SK-N-SH treated with all-trans-retinoic acid at 6 μM for 48 hours (cell line): ENCODE measurements around the gene FAM222B.

Source experiments
- CREB5 ChIP-seq: fragments of 250-450 bp; sonication (Bioruptor Pico); IDR thresholded peaks from 2 replicates; pipeline ENCODE4 v1.5.1; 2020; ENCODE audit warnings: low read depth, mild to moderate bottlenecking, moderate library complexity
- CSRNP3 ChIP-seq: fragments of 250-450 bp; sonication (Bioruptor Pico); IDR thresholded peaks from 2 replicates; pipeline ENCODE4 v1.5.1; 2021; ENCODE audit warnings: mild to moderate bottlenecking, moderate library complexity
- ESRRG ChIP-seq: fragments of 250-450 bp; sonication (Bioruptor Pico); IDR thresholded peaks from 2 replicates; pipeline ENCODE4 v1.6.1; 2021; ENCODE audit warnings: mild to moderate bottlenecking
- ISL1 ChIP-seq: fragments of 250-450 bp; sonication (Bioruptor Pico); IDR thresholded peaks from 2 replicates; pipeline ENCODE4 v2.1.2; 2022; ENCODE audit warnings: mild to moderate bottlenecking, moderate library complexity
- OSR1 ChIP-seq: fragments of 250-450 bp; sonication (Bioruptor Pico); IDR thresholded peaks from 2 replicates; pipeline ENCODE4 v1.8.0; 2022; ENCODE audit warnings: moderate library complexity, mild to moderate bottlenecking, inconsistent platforms
- PATZ1 ChIP-seq: fragments of 250-450 bp; sonication (Bioruptor Pico); IDR thresholded peaks from 2 replicates; pipeline ENCODE4 v1.8.0; 2020; ENCODE audit warnings: mild to moderate bottlenecking, moderate library complexity, borderline replicate concordance
- RARB ChIP-seq: fragments of 250-450 bp; sonication (Bioruptor Pico); IDR thresholded peaks from 2 replicates; pipeline ENCODE4 v1.8.0; 2021; ENCODE audit warnings: mild to moderate bottlenecking, moderate library complexity
- TOX ChIP-seq: fragments of 250-450 bp; sonication (Bioruptor Pico); IDR thresholded peaks from 2 replicates; pipeline ENCODE4 v1.8.0; 2021; ENCODE audit warnings: mild to moderate bottlenecking, moderate library complexity, borderline replicate concordance
- ZFP3 ChIP-seq: fragments of 250-450 bp; sonication (Bioruptor Pico); IDR thresholded peaks from 2 replicates; pipeline ENCODE4 v1.5.0; 2020; ENCODE audit warnings: mild to moderate bottlenecking, moderate library complexity
- ZFP30 ChIP-seq: fragments of 450-650 bp; formaldehyde crosslinking; IDR thresholded peaks from 2 replicates; pipeline ENCODE4 v1.5.0; 2022; ENCODE audit warnings: mild to moderate bottlenecking, moderate library complexity
- ZNF565 ChIP-seq: fragments of 450-650 bp; formaldehyde crosslinking; conservative IDR thresholded peaks from 2 replicates; pipeline ENCODE4 v1.5.0; 2020; ENCODE audit warnings: low read depth, mild to moderate bottlenecking, moderate library complexity
- ZNF70 ChIP-seq: fragments of 450-650 bp; formaldehyde crosslinking; IDR thresholded peaks from 2 replicates; pipeline ENCODE4 v1.5.0; 2020; ENCODE audit warnings: mild to moderate bottlenecking, moderate library complexity
- ZNF8 ChIP-seq: fragments of 450-650 bp; formaldehyde crosslinking; IDR thresholded peaks from 2 replicates; pipeline ENCODE4 v1.5.0; 2020; ENCODE audit warnings: mild to moderate bottlenecking, moderate library complexity

GRCh38 chr17:28878981-28879380 lies 36.4 kb upstream of the FAM222B start:
- TF ChIP-seq CSRNP3 (CRISPR knock-in tag), result no peak
- no peak for TF ChIP-seq CREB5 (CRISPR knock-in tag)
- TF ChIP-seq ZFP30 (CRISPR knock-in tag), result no peak
- no peak for TF ChIP-seq ZNF565 (CRISPR knock-in tag)
- TF ChIP-seq RARB (CRISPR knock-in tag), result no peak
- no peak for TF ChIP-seq ZNF70 (CRISPR knock-in tag)
- TF ChIP-seq PATZ1 (CRISPR knock-in tag), result no peak
- no peak for TF ChIP-seq ZFP3
- no peak for TF ChIP-seq ZNF8 (CRISPR knock-in tag)
- no peak for TF ChIP-seq OSR1 (CRISPR knock-in tag)
- TF ChIP-seq ISL1 (CRISPR knock-in tag), result no peak
- no peak for TF ChIP-seq ESRRG (CRISPR knock-in tag)
- TF ChIP-seq TOX, result no peak
